DOHH2 (cell line): ENCODE data around the gene ANKS4B.

Experiments used
- CTCF ChIP-seq: fragments of 200-600 bp; sonication (generic); IDR thresholded peaks from one replicate; pipeline ENCODE4 v1.5.1; 2014; ENCODE audit warnings: antibody characterized with exemption, mild to moderate bottlenecking, low read depth, low read length; ENCODE audit not compliant: poor library complexity, severe bottlenecking
- EZH2phosphoT487 ChIP-seq: fragments of 200-600 bp; sonication (generic); IDR thresholded peaks from 2 replicates; pipeline ENCODE4 v1.6.1; 2017; ENCODE audit warnings: borderline replicate concordance, mild to moderate bottlenecking, antibody characterized with exemption, low read length, moderate library complexity, mixed read lengths

GRCh38 chr16:21285314-21285713, 51.8 kb downstream of the ANKS4B start:
- TF ChIP-seq CTCF (no peak), EZH2phosphoT487 (no peak)
